ENCODE results near the gene PKD2L1. TPM values are rescaled to one million over a fixed set of nuclear protein-coding genes. Genes with fewer than 3 reads are reported as not detected.
"Not testable (repeated sequence)": the region's sequence is repeated elsewhere in the genome, so short reads cannot be mapped to it uniquely, and the experiment has no call there.

Gene PKD2L1
- total and polyA plus RNA-seq, 12 donors = not detected

DNA sequence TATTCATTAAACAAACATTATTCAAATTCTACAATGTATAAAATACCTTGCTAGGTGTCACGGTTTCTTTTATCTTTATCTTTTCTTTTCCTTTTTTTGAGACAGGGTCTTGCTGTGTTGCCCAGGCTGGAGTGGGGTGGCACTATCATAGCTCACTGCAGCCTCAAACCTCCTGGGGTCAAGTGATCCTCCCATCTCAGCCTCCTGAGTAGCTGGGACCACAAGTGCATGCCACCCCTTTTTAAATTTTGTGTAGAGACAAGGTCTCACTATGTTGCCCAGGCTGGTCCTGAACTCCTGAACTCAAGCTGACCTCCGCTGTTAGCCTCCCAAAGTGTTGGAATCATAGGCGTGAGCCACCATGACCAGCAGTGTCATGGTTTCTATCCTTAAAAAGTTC, 25.6 kb downstream of the PKD2L1 start:
- TF ChIP-seq, protein P1, sequence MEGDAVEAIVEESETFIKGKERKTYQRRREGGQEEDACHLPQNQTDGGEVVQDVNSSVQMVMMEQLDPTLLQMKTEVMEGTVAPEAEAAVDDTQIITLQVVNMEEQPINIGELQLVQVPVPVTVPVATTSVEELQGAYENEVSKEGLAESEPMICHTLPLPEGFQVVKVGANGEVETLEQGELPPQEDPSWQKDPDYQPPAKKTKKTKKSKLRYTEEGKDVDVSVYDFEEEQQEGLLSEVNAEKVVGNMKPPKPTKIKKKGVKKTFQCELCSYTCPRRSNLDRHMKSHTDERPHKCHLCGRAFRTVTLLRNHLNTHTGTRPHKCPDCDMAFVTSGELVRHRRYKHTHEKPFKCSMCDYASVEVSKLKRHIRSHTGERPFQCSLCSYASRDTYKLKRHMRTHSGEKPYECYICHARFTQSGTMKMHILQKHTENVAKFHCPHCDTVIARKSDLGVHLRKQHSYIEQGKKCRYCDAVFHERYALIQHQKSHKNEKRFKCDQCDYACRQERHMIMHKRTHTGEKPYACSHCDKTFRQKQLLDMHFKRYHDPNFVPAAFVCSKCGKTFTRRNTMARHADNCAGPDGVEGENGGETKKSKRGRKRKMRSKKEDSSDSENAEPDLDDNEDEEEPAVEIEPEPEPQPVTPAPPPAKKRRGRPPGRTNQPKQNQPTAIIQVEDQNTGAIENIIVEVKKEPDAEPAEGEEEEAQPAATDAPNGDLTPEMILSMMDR (IDR thresholded peaks at IDR 0.05) = no peak
- no peaks in the 10 kb centered on the region for H3K36me3 ChIP-seq
- H3K4me1 ChIP-seq = no peaks in the 10 kb centered on the region
- intact Hi-C loops (cut with DNase I) = no loop called here
- H3K27ac ChIP-seq = no peak overlapping the region
- WGBS, 2 donors = 82 to 91% methylated on average over 3 of the region's 3 CpGs
- peaks cover 0 to 14% (median 0%) of the 10 kb centered on the region in 11 donors for H3K9me3 ChIP-seq
- H3K27me3 ChIP-seq = peaks cover 0 to 64% (median 31%) of the 10 kb centered on the region in 7 donors
- no peak overlapping the region for H3K4me3 ChIP-seq
- DNase-seq (no peak), ATAC-seq (no peak)

DNA sequence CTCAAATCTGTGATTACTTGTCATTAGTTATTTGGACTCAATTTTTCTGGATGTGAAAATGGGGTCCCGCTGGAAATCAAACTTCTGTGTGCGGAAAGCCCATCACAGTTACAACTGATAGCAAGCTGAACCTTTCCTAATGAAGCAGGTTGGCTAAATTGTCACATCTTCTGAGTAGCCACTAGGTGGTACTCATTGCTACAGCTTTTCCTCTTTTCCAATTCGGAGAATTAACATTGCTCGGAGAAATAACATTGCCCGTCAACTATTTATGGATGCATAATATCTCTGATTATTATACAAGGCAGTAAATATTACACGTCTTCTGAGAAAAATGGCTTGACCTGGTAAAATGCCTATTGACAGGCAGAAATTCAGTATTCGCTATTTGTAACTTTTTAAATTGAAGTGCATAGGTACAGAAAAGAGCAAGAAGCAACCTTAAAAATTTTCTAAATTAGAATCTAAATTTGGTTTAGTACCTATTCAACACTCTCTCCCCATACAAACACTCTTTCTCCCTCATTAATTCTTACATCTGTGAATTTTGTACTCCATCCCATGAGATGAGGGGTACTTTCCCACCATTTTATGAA, 26.2 kb downstream of the PKD2L1 start:
- no peak overlapping the region for H3K27ac ChIP-seq
- H3K4me3 ChIP-seq = no peak overlapping the region
- WGBS, 2 donors = 24% methylated on average over 7 of the region's 7 CpGs
- no peak for ATAC-seq
- peaks cover 0 to 14% (median 0%) of the 10 kb centered on the region in 11 donors for H3K9me3 ChIP-seq
- H3K36me3 ChIP-seq = no peaks in the 10 kb centered on the region
- H3K27me3 ChIP-seq = peaks cover 0 to 59% (median 28%) of the 10 kb centered on the region in 7 donors
- no peaks in the 10 kb centered on the region for H3K4me1 ChIP-seq
- TF ChIP-seq, protein P1 (IDR thresholded peaks at IDR 0.05) = peak; percentile 21 to 64 (median 53)
- DNase-seq = no peak
- intact Hi-C loops (cut with DNase I) = no loop called here

DNA sequence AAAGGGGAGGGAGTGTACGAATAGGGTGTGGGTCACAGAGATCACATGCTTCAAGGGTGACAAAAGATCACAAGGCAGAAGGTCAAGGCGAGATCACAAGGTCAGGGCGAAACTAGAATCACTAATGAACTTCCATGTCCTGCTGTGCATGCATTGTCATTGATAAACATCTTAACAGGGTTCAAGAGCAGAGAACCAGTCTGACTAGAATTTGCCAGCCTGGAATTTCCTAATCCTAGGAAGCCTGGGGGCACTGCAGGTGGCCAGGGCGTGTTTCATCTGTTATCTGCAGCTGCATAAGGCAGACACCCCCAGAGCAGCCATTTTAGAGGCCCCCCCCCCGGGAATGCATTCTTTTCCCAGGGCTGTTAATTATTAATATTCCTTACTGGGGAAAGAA, 28.9 kb downstream of the PKD2L1 start:
- H3K36me3 ChIP-seq; H3K4me1 ChIP-seq; intact Hi-C loops (cut with DNase I); DNase-seq; H3K27ac ChIP-seq; H3K4me3 ChIP-seq; ATAC-seq: not testable (repeated sequence)
- Histone ChIP-seq H3K27me3 (peaks cover 0 to 43% (median 34%) of the 10 kb centered on the region in 7 donors), H3K9me3 (peaks cover 0 to 14% (median 0%) of the 10 kb centered on the region in 11 donors)
- WGBS, 2 donors = 56 to 61% methylated on average over 5 of the region's 5 CpGs

DNA sequence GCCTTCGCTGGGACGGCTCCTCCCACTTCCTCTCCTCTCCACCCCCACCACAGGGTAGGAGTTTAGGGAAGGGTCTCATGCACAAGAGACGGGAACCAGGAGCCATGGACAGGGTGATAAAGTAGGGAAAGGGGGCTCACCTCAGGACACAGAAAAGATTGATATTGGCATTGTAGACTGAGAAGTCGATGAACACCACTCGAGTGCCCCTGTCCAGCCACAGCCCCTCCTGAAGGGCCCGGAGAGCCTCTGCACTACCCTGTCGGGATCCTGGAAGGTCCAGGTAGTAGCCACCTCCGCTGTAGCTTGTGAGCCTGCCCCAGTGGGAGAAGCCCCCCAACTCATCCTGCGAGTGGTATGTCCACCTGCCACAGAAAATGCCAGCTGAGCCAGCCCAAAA, 32.8 kb downstream of the PKD2L1 start:
- Histone ChIP-seq H3K9me3 (peaks cover 0 to 14% (median 0%) of the 10 kb centered on the region in 11 donors), H3K36me3 (no peaks in the 10 kb centered on the region), H3K4me3 (no peak overlapping the region), H3K27me3 (peaks cover 0 to 52% (median 19%) of the 10 kb centered on the region in 7 donors), H3K27ac (no peak overlapping the region), H3K4me1 (peaks cover 0 to 6% (median 0%) of the 10 kb centered on the region in 9 donors)
- TF ChIP-seq, protein P1 (IDR thresholded peaks at IDR 0.05) = no peak
- WGBS, 2 donors = 72 to 73% methylated on average over 9 of the region's 9 CpGs
- ATAC-seq (no peak), DNase-seq (no peak)
- intact Hi-C loops (cut with DNase I) = no loop called here

DNA sequence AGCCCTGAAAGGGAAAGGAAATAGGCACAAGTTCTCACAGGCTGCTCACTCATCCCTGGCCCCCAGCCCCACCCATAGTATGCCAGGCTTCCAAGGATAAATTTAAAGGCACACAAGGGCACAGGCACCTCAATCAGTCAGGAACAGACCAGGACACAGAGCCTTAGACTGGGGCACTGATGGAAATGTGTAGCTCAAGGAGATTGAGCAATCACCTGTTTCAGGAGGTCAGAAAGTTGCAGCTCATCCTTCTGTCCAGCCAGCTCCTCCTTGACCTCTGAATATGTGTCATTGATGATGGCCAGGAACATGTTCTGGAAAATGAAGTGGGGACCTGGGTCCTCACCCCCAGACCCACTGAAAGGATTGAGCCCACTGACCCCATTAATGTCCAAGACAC, 37.0 kb downstream of the PKD2L1 start:
- no peak for ATAC-seq
- no peak overlapping the region for H3K27ac ChIP-seq

DNA sequence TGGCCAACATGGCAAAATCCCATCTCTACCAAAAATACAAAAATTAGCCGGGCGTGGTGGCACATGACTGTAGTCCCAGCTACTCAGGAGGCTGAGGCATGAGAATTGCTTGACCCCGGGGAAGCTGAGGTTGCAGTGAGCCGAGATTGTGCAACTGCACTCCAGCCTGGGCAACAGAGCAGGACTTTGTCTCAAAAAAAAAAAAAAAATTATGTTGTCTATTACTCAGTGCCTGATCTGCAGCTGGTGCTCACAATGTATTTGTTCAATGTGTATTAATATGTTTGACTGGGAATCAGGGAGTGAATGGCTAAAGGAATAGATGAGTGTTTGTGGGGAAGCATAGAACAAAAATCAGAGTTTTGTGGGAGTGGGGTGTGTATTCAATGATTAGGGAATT, 37.7 kb downstream of the PKD2L1 start:
- peak overlapping the region in 1 of 10 donors; percentile 71 for H3K27ac ChIP-seq
- intact Hi-C loops (cut with DNase I); H3K4me3 ChIP-seq; H3K9me3 ChIP-seq; H3K36me3 ChIP-seq: not testable (repeated sequence)
- DNase-seq (peak in 1 of 2 donors; percentile 26), ATAC-seq (peak in 2 of 8 donors; percentile 10 to 50)
- peaks cover 0 to 45% (median 18%) of the 10 kb centered on the region in 7 donors for H3K27me3 ChIP-seq
- peaks cover 0 to 25% (median 0%) of the 10 kb centered on the region in 9 donors for H3K4me1 ChIP-seq
- 69 to 86% methylated on average over 4 of the region's 4 CpGs for WGBS, 2 donors

More for the DNA sequence above, 37.0 kb downstream of the PKD2L1 start:
- DNase-seq = no peak
- Histone ChIP-seq H3K4me3 (no peak overlapping the region), H3K4me1 (peaks cover 0 to 23% (median 0%) of the 10 kb centered on the region in 9 donors), H3K9me3 (no peaks in the 10 kb centered on the region), H3K36me3 (no peaks in the 10 kb centered on the region), H3K27me3 (peaks cover 0 to 49% (median 19%) of the 10 kb centered on the region in 7 donors)
- intact Hi-C loops (cut with DNase I) = no loop called here
- TF ChIP-seq, protein P1 (IDR thresholded peaks at IDR 0.05) = no peak

Measured in heart right ventricle (tissue), 16 donors.